Measurements from ENCODE around the gene RALB.
A peak's percentile ranks its signal among the peaks of the same experiment; 100 is the strongest.

The RALB gene

DNA sequence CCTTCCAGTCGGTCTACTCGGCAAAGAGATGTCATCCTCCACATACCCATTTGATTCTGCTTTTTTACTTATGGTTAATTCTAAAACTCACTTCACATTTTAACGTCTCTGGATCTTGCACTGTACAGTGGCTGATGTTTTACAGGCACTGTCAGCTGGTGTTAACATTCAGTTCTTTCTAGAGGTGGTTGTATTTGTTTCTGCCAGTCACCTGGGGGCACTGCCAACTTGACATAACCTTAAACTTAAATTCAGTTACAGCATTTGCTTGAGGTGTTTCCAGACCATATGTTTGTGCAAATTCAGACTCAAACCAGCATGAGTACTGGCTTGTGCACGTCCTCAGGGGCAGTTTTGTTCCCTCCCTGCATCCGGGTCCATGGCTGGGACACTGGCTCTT lies 24.1 kb upstream of the RALB start:
- Histone ChIP-seq H3K4me1 (ENCODE audit: insufficient read depth, low read length) (peaks cover 54% of the 10 kb centered on the region), H2AFZ (ENCODE audit: low read depth, low read length) (no peak overlapping the region), H3K4me3 (ENCODE audit: low read depth in 1 of 2, low read length in 2 of 2) (no peak overlapping the region), H3K36me3 (ENCODE audit: insufficient read depth, low read length) (no peaks in the 10 kb centered on the region), H3K9ac (ENCODE audit: low read depth, low read length) (no peak overlapping the region), H3K9me3 (ENCODE audit: insufficient read depth, low read length, severe bottlenecking) (no peaks in the 10 kb centered on the region), H3K27me3 (ENCODE audit: insufficient read depth, low read length, poor library complexity) (no peaks in the 10 kb centered on the region), H3K79me2 (ENCODE audit: insufficient read depth, low read length) (peaks cover 7% of the 10 kb centered on the region), H3K27ac (ENCODE audit: low read length) (no peak overlapping the region), H3K4me2 (ENCODE audit: insufficient read depth, low read length) (no peak overlapping the region), H4K20me1 (ENCODE audit: insufficient read depth, low read length) (no peaks in the 10 kb centered on the region)
- DNase-seq (no peak), ATAC-seq (ENCODE audit: insufficient read depth, low read depth) (no peak)
- TF ChIP-seq EZH2 (IDR thresholded peaks at IDR 0.05; ENCODE audit: borderline replicate concordance, low read depth, low read length, severe bottlenecking) = no peak
- TF ChIP-seq, protein P1, sequence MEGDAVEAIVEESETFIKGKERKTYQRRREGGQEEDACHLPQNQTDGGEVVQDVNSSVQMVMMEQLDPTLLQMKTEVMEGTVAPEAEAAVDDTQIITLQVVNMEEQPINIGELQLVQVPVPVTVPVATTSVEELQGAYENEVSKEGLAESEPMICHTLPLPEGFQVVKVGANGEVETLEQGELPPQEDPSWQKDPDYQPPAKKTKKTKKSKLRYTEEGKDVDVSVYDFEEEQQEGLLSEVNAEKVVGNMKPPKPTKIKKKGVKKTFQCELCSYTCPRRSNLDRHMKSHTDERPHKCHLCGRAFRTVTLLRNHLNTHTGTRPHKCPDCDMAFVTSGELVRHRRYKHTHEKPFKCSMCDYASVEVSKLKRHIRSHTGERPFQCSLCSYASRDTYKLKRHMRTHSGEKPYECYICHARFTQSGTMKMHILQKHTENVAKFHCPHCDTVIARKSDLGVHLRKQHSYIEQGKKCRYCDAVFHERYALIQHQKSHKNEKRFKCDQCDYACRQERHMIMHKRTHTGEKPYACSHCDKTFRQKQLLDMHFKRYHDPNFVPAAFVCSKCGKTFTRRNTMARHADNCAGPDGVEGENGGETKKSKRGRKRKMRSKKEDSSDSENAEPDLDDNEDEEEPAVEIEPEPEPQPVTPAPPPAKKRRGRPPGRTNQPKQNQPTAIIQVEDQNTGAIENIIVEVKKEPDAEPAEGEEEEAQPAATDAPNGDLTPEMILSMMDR (IDR thresholded peaks at IDR 0.05; ENCODE audit: borderline replicate concordance, extremely low read depth, low read length, poor library complexity, severe bottlenecking) = peak; percentile 11

DNA sequence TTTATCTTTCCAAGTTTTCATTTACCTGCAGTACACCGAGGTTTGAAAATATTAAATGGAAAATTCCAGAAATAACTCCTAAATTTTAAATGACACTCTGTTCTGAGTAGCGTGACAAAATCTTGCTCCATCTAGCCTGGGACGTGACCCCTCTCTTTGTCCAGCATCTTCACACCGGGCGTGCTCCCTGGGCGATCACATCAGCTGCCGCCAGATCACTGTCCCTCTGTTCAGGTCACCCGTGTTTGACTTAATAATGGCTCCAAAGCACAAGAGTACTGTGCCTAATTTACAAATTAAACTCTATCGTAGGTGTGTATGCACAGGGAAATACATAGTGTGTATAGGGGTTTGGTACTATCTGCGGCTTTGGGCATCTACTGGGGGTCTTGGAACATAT lies 23.3 kb upstream of the RALB start:
- ATAC-seq (ENCODE audit: insufficient read depth, low read depth) (no peak), DNase-seq (no peak)
- H3K4me1 ChIP-seq (ENCODE audit: insufficient read depth, low read length) = peaks cover 48% of the 10 kb centered on the region
- no peaks in the 10 kb centered on the region for H3K79me2 ChIP-seq (ENCODE audit: insufficient read depth, low read length)
- TF ChIP-seq, protein P1 (IDR thresholded peaks at IDR 0.05; ENCODE audit: borderline replicate concordance, extremely low read depth, low read length, poor library complexity, severe bottlenecking) = no peak
- no peak for TF ChIP-seq EZH2 (IDR thresholded peaks at IDR 0.05; ENCODE audit: borderline replicate concordance, low read depth, low read length, severe bottlenecking)
- H3K9me3 ChIP-seq (ENCODE audit: insufficient read depth, low read length, severe bottlenecking) = no peaks in the 10 kb centered on the region
- H3K27me3 ChIP-seq (ENCODE audit: insufficient read depth, low read length, poor library complexity) = no peaks in the 10 kb centered on the region
- H3K9ac ChIP-seq (ENCODE audit: low read depth, low read length) = no peak overlapping the region
- no peaks in the 10 kb centered on the region for H4K20me1 ChIP-seq (ENCODE audit: insufficient read depth, low read length)
- no peak overlapping the region for H3K4me2 ChIP-seq (ENCODE audit: insufficient read depth, low read length)
- no peak overlapping the region for H3K4me3 ChIP-seq (ENCODE audit: low read depth in 1 of 2, low read length in 2 of 2)
- no peak overlapping the region for H3K27ac ChIP-seq (ENCODE audit: low read length)
- H3K36me3 ChIP-seq (ENCODE audit: insufficient read depth, low read length) = no peaks in the 10 kb centered on the region
- no peak overlapping the region for H2AFZ ChIP-seq (ENCODE audit: low read depth, low read length)

DNA sequence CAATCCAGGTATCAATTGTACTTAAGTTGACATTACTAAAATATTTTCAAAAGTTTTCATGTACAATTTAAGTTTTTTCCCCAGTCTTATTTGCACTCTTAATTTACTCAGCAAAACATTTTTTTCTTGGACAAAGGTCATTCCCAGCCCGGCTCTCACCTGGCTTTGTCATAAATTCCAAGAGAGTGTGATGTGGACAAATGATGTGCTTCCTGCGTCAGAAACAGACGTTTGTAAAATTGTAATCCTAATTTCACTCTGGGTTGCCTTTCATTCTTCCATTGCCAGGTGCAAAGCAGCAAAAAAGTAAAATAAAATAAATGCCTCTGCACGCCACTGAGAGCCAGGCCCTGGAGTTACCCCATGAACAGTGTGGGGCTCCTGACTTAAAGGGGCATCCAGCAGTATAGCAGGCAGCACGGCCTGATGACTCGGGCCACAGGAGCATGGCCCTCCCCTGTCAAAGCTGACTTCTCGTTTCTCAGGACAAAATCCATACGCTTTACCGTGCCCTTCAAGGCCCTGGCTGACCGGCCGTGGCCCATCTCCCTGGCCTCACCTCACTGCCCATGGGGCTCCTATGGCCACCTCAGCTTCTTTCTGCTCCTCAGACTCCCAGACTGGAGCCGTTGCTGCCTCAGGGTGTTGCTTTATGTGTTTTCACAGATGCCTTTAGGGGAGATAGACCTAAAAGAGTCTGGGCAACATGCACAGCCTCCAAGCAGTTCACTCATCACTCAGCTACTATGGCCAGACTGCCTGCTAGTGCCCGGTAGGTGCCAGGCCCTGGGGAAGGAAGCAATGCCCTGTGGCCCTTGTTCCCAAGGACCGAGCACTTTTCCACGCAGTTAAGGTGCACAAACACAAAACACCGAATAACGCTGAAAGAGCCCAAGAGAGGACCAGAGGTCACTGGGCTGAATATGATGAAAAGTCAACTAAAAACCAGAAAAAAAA lies 21.9 kb upstream of the RALB start:
- no peaks in the 10 kb centered on the region for H3K9me3 ChIP-seq (ENCODE audit: insufficient read depth, low read length, severe bottlenecking)
- H3K9ac ChIP-seq (ENCODE audit: low read depth, low read length) = no peak overlapping the region

More for the DNA sequence above, 21.9 kb upstream of the RALB start:
- H4K20me1 ChIP-seq (ENCODE audit: insufficient read depth, low read length) = no peaks in the 10 kb centered on the region
- H3K27ac ChIP-seq (ENCODE audit: low read length) = no peak overlapping the region
- no peak overlapping the region for H3K4me2 ChIP-seq (ENCODE audit: insufficient read depth, low read length)
- DNase-seq = no peak
- no peak overlapping the region for H2AFZ ChIP-seq (ENCODE audit: low read depth, low read length)
- ATAC-seq (ENCODE audit: insufficient read depth, low read depth) = no peak
- TF ChIP-seq, protein P1 (IDR thresholded peaks at IDR 0.05; ENCODE audit: borderline replicate concordance, extremely low read depth, low read length, poor library complexity, severe bottlenecking) = no peak
- TF ChIP-seq EZH2 (IDR thresholded peaks at IDR 0.05; ENCODE audit: borderline replicate concordance, low read depth, low read length, severe bottlenecking) = no peak
- H3K79me2 ChIP-seq (ENCODE audit: insufficient read depth, low read length) = no peaks in the 10 kb centered on the region
- peaks cover 44% of the 10 kb centered on the region for H3K4me1 ChIP-seq (ENCODE audit: insufficient read depth, low read length)
- no peak overlapping the region for H3K4me3 ChIP-seq (ENCODE audit: low read depth in 1 of 2, low read length in 2 of 2)
- H3K27me3 ChIP-seq (ENCODE audit: insufficient read depth, low read length, poor library complexity) = no peaks in the 10 kb centered on the region
- H3K36me3 ChIP-seq (ENCODE audit: insufficient read depth, low read length) = no peaks in the 10 kb centered on the region
